ENCODE measurements around the gene C12orf42. TPM values are rescaled to one million over a fixed set of nuclear protein-coding genes. Genes with fewer than 3 reads are reported as not detected.

The C12orf42 gene
- total RNA-seq, 1 experiment from 2014 or later: not detected

GRCh38 chr12:103272949-103273348, 222.8 kb downstream of the C12orf42 start:
- ATAC-seq: no peak
- no peak for TF ChIP-seq RAD21 (IDR thresholded peaks at IDR 0.05; ENCODE audit: low read depth)
- peak; percentile 30; the same call in 1 of the 2 replicates for TF ChIP-seq FOSL1 (IDR thresholded peaks at IDR 0.05; ENCODE audit: low read depth)
- TF ChIP-seq MAX (IDR thresholded peaks at IDR 0.05): no peak
- TF ChIP-seq ZNF274 (IDR thresholded peaks at IDR 0.05; ENCODE audit: low read depth, low read length): no peak
- no peak for TF ChIP-seq EZH2phosphoT487 (IDR thresholded peaks at IDR 0.05; ENCODE audit: borderline replicate concordance)
- peak; percentile 35 for TF ChIP-seq JUND (IDR thresholded peaks at IDR 0.05)
- no peak for TF ChIP-seq REST (IDR thresholded peaks at IDR 0.05; ENCODE audit: low read depth)
- TF ChIP-seq POLR2AphosphoS5 (IDR thresholded peaks at IDR 0.05; ENCODE audit: low read depth, low read length): no peak
- no peak for TF ChIP-seq EZH2 (IDR thresholded peaks at IDR 0.05)
- DNase-seq (ENCODE audit: low read depth, low spot score): no peak
- no peaks in the 10 kb centered on the region for H3K9me3 ChIP-seq (ENCODE audit: control insufficient read depth in 1 of 2, insufficient read depth in 1 of 2, low read depth in 1 of 2, low read length in 2 of 2)
- H3K4me1 ChIP-seq (ENCODE audit: control insufficient read depth in 1 of 2, insufficient read depth in 2 of 2, low read length in 2 of 2): peaks cover 0 to 7% of the 10 kb centered on the region in 2 experiments; a peak in 2 of 4 replicates
- RAD21 ChIA-PET (ENCODE audit: low non-redundant PET in 1 of 2, low total read pairs in 2 of 2, uncharacterized antibody in 2 of 2, unreplicated experiment in 2 of 2): no interaction called here
- H3K4me3 ChIP-seq (replicated peaks in 1 of 2; ENCODE audit: low read depth in 1 of 2, low read length in 2 of 2): no peak overlapping the region
- H3K4me2 ChIP-seq (ENCODE audit: low read length): peak overlapping the region; percentile 11; the same call in 1 of the 2 replicates
- no peak overlapping the region for H2AFZ ChIP-seq (ENCODE audit: low read depth, low read length, poor library complexity, severe bottlenecking)
- intact Hi-C loops (cut with micrococcal nuclease): no loop called here
- BruUV-seq (replicated peaks): no TSS peak
- POLR2A ChIA-PET: no interaction called here
- no peaks in the 10 kb centered on the region for H3K79me2 ChIP-seq (ENCODE audit: insufficient read depth, low read length)
- CTCF ChIA-PET: no interaction called here
- no peak overlapping the region for H3K9ac ChIP-seq (ENCODE audit: low read length)
- no peaks in the 10 kb centered on the region for H3K9me2 ChIP-seq (ENCODE audit: insufficient read depth)
- H3K36me3 ChIP-seq (ENCODE audit: control insufficient read depth in 1 of 2, insufficient read depth in 2 of 2, low read length in 2 of 2): no peaks in the 10 kb centered on the region
- peaks cover 5% of the 10 kb centered on the region; the same call in 1 of the 2 replicates for H3K27me3 ChIP-seq (ENCODE audit: insufficient read depth, low read length)
- no peak overlapping the region for H3K27ac ChIP-seq (ENCODE audit: low read depth, low read length)
- no peaks in the 10 kb centered on the region; the same call in 1 of the 2 replicates for H4K20me1 ChIP-seq (ENCODE audit: insufficient read depth)

Data from HCT116 (cell line).